ENCODE data around the gene TRIM24.

The TRIM24 gene

GRCh38 chr7:138538997-138539644 lies 79.1 kb downstream of the TRIM24 start:
- no peak for DNase-seq (ENCODE audit: low spot score)

GRCh38 chr7:138542183-138542582 lies 82.1 kb downstream of the TRIM24 start:
- peak; percentile 66 for DNase-seq (ENCODE audit: low spot score)

GRCh38 chr7:138543739-138544138 lies 83.7 kb downstream of the TRIM24 start:
- no peak for DNase-seq (ENCODE audit: low spot score)

GRCh38 chr7:138545123-138545522 lies 85.1 kb downstream of the TRIM24 start:
- DNase-seq (ENCODE audit: low spot score), result no peak

- no peak for DNase-seq (ENCODE audit: low spot score)
Measured at GRCh38 chr7:138546064-138546619, 86.1 kb downstream of the TRIM24 start.

- DNase-seq (ENCODE audit: low spot score), result no peak
Measured at GRCh38 chr7:138546829-138547228, 86.8 kb downstream of the TRIM24 start.

GRCh38 chr7:138549082-138549481 lies 89.0 kb downstream of the TRIM24 start:
- DNase-seq (ENCODE audit: low spot score), result no peak

GRCh38 chr7:138550337-138550736 lies 90.3 kb downstream of the TRIM24 start:
- no peak for DNase-seq (ENCODE audit: low spot score)

- no peak for DNase-seq (ENCODE audit: low spot score)
Measured at GRCh38 chr7:138551102-138551501, 91.0 kb downstream of the TRIM24 start.

- no peak for DNase-seq (ENCODE audit: low spot score)
Measured at GRCh38 chr7:138553805-138554204, 93.7 kb downstream of the TRIM24 start.

- no peak for DNase-seq (ENCODE audit: low spot score)
Measured at GRCh38 chr7:138554674-138555073, 94.6 kb downstream of the TRIM24 start.

GRCh38 chr7:138555684-138556083 lies 95.6 kb downstream of the TRIM24 start:
- no peak for DNase-seq (ENCODE audit: low spot score)

GRCh38 chr7:138556771-138557484 lies 96.9 kb downstream of the TRIM24 start:
- no peak for DNase-seq (ENCODE audit: low spot score)

- no peak for DNase-seq (ENCODE audit: low spot score)
Measured at GRCh38 chr7:138559448-138559847, 99.4 kb downstream of the TRIM24 start.

- no peak for DNase-seq (ENCODE audit: low spot score)
Measured at GRCh38 chr7:138563808-138564207, 103.7 kb downstream of the TRIM24 start.

GRCh38 chr7:138564365-138564764 lies 104.3 kb downstream of the TRIM24 start:
- no peak for DNase-seq (ENCODE audit: low spot score)

GRCh38 chr7:138565071-138565450 lies 105.0 kb downstream of the TRIM24 start:
- DNase-seq (ENCODE audit: low spot score), result no peak

- no peak for DNase-seq (ENCODE audit: low spot score)
Measured at GRCh38 chr7:138565451-138566114, 105.5 kb downstream of the TRIM24 start.

GRCh38 chr7:138568655-138569054 lies 108.6 kb downstream of the TRIM24 start:
- no peak for DNase-seq (ENCODE audit: low spot score)

- no peak for DNase-seq (ENCODE audit: low spot score)
Measured at GRCh38 chr7:138569418-138569817, 109.4 kb downstream of the TRIM24 start.

- DNase-seq (ENCODE audit: low spot score), result no peak
Measured at GRCh38 chr7:138570715-138571114, 110.7 kb downstream of the TRIM24 start.

GRCh38 chr7:138573741-138574140 lies 113.7 kb downstream of the TRIM24 start:
- no peak for DNase-seq (ENCODE audit: low spot score)

- no peak for DNase-seq (ENCODE audit: low spot score)
Measured at GRCh38 chr7:138575897-138576428, 115.9 kb downstream of the TRIM24 start.

Measured in activated CD4-positive, alpha-beta T cell treated with anti-CD3 and anti-CD28 coated beads, Interleukin-2, Interleukin-4, amounts not matched to agents 100 ng/mL and 50 ng/mL, durations not matched to agents 16 hours and 8 hours (primary cell).